CD4-positive, alpha-beta T cell treated with Interleukin-17A for 4 hours (primary cell): Measurements from ENCODE around the gene SYDE2.
"Not testable (repeated sequence)": the region's sequence is repeated elsewhere in the genome, so short reads cannot be mapped to it uniquely, and the experiment has no call there.

Source experiments
- DNase-seq: peaks from one replicate; pipeline ENCODE4 v3.0.0-alpha.2; 2020; ENCODE audit warnings: mixed read lengths

Gene SYDE2

DNA sequence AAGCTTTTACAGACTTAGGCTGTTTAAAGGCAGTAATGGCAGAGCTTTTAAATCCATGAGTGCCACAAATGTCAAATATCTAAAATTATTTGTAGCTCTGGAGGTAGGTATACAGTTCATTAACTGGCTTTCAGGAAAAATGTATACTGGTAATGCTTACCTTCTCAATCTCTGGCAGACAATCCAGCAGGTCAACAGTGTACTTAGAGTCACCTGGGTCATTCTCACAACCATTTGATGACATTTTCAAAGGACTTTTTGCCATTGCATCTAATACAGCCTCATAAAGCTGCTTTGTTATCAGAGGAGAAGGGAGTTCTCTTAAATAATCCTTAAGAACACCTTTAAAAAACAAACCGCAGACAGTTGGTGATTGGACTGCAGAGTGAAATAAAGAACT, 31.9 kb downstream of the SYDE2 start:
- no peak for DNase-seq

DNA sequence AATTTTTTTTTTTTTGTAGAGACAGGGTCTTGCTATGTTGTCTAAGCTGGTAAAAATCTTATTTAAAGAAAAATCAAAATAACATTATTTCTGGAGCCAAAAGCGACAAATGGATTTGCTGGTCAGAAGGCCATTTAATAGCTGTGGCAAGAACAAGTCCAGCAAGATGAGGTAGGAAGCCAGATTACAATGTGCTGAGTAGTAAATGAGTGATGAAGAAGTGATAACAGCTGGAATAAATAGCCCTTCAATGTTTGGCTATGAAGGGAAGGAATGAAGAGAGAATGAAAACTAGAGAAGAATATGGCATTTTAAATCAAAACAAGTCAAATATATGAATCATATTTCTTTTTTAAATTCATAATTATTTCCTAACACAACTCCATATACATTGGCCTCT, 34.5 kb downstream of the SYDE2 start:
- no peak for DNase-seq

DNA sequence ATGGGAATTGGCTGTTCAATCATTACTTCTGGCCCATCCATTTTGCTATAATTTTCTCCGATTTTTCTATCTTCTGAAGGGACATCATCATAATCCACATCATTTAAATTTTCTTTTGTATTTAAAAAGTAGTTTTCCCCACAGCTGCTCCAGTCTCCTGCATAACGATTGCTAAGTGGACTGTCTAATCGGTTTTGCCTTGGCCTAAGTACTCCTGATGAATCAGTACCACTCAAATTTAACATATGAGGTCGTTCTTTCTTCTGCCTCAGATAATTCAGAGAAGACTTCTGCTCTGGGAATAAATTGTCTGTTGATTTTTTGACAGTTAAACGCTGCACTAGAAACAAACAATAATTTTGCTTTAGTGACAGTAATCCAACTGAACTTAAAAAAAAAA, 41.9 kb downstream of the SYDE2 start:
- no peak for DNase-seq

DNA sequence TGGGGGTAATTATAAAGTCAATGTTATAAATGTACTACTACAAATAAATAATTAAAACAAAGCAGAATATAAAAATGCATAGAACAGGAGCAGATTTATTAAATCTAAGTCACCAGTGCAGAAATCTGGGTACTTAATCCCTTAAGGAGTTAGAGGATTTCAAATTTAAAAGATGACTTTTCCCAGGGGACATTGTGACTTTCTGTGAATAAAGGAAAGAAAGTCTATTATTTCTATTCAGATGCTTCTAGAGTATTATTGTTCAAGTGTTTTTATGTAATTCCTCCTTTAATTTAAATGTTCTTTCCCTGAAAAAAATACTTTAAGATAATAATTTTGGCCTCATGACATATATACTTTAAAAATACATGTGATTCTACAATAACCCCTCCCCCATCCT, 43.4 kb downstream of the SYDE2 start:
- no peak for DNase-seq

DNA sequence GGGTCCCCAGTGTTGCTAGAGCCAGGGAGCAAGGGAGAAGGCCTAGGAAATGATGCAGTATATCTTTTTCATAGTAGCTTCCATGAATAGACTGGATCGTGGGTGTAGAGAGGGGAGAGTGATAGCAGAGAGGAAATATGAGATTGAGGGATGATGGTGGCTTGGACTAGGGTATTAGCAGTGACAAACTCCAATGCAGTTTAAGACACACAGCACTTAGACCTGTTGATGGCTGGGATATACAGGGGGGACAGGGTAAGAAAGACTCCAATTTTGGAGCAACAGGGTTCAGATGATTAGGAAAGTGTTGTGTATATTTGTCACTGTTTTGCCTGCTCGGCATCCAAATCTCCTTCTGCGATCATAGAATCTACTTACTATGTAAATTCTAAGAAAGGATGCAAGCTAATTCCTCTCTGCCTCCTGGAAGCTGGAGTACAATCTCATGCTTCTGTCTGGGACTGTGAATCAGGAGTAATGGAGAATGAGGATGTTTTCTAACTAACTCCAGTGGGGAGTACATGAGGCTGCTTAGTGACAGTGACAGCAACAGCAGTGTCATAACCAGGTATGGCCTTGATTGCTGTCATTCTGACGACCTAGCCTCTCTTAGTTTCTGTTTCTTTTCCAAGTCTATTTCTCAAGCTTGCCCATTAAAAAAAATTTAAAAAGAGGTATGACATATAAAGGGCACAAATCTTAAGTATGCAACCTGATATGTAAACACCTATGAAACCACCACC, 47.5 kb downstream of the SYDE2 start:
- no peak for DNase-seq

DNA sequence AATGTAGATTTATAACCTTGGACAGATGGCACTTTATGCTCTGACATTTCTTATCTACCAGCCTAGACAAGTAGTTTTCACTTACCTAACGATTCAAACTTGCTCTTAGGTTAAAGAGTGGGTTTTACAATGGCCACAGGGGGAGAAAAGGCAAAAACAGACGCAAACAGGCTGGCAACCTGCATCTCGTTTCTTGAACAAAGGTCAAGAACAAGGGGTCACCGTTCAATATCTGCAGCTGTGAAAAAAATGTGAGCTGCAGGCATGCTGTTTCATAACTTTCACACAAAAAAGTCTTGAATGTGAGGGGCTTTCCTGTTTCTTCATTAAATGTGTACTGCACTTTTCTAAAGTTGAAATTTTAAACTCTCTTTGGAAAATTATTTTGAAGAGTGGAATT, 49.4 kb downstream of the SYDE2 start:
- no peak for DNase-seq

DNA sequence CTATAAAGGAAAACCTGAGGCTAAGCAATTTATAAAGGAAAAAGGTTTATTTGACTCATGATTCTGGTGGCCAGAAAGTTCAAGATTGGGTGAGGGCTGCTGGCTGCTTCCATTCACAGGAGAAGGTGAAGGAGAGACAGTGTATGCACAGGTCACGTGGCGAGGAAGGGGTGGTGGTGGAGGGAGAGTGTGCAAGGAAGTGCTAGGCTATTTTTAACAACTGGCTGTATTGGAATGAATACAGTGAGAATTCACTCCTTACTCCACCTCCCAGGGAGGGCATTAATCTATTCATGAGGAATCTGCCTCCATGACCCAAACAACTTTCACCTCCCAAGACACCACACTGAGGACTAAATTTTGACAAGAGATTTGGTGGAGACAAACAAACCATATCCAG, 51.0 kb downstream of the SYDE2 start:
- DNase-seq: no peak

DNA sequence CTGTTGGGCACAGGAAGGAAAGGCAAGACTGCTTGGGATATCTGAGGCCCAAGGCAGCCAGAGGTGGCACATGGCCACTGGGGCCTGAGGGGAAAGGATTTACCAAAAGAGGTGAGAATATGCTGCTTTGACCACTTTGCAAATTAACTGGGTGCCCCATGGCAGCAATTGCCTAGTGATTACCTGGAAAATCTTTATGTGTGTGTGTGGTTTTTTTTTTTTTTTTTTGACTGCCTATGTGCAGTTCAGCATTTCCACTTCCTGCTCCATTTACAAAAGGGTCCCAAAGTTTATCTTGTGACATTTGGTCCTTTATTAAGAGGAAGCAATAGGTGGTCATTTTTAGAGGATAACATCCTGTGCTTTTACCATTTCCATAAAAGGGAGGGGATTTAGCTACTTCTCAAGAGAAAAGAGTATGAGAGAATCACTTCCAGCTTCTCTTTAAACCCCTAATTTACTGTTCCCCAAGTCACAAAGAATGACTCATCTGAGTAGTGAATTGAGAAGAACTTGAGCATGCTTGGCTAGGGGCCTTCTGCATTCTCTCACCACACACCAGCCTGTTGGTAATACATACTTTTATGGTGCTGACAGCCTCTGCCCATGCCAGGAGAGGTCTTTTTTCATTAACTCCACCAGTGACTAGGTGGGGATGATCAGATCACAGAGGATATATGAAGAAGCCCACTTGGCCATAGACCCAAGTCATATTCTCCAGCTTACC, 52.1 kb downstream of the SYDE2 start:
- DNase-seq: no peak

DNA sequence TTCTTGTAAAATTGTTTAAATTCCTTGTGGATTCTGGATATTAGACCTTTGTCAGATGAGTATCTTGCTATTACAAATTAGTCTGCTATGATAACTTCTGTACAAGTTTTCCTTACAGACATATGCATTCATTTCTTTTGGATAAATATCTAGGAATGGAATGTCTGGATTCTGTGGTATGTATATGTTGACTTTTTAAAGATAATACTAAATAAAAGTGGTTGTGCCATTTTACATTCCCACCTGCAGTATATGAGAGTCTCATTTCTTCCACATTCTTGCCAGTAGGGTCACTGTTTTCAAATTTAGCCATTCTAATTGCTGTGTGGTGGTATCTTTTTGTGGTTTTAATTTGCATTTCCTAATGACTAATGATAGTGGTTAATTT, 53.9 kb downstream of the SYDE2 start:
- DNase-seq: no peak

DNA sequence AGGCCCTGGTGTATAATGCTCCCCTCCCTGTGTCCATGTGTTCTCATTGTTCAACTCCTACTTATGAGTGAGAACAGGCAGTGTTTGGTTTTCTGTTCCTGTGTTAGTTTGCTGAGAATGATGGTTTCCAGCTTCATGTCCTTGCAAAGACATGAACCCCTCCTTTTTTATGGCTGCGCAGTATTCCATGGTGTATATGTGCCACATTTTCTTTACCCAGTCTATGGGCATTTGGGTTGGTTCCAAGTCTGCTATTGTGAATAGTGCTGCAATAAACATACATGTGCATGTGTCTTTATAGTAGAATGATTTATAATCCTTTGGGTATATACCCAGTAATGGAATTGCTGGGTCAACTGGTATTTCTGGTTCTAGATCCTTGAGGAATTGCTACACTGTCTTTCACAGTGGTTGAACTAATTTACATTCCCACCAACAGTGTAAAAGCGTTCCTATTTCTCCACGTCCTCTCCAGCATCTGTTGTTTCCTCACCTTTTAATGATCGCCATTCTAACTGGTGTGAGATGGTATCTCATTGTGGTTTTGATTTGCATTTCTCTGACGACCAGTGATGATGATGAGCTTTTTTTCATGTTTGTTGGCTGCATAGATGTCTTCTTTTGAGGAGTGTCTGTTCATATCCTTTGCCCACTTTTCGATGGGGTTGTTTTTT, 54.4 kb downstream of the SYDE2 start:
- not testable (repeated sequence) for DNase-seq

DNA sequence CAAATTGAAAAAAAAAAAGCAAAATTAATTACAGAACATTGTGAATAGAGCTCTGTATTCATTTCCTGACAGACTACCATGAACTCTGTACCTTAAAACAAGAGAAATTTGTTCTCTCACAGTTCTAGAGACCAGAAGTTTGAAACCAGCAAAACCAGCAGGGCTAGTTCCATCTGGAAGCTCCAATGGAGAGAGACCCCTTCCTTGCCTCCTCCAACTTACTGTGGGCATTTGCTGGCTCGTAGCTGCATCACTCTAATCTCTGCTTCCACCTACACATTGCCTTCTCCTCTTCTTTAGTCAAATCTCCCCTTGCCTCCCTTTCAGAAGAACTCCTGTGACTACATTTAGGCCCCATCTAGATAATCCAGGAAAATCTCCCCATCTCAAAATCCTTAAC, 56.5 kb downstream of the SYDE2 start:
- no peak for DNase-seq

DNA sequence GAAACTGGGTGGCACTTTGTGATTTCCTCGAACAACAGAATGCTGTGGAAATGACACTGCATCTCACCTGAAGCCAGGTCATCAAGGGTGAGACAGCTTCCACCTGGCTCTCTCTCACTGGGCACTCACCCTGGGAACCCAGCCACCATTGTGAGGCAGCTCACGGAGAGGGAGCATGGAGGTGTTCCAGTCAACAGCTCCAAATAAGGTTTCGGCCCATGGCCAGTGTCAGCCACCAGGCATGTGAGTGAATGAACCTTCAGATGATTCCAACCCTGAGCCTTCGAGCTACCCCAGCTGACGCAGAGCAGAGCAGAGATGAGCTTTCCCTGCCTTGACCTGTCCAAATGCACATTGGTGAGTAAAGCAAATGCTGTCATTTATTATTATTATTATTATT, 58.1 kb downstream of the SYDE2 start:
- DNase-seq: no peak

DNA sequence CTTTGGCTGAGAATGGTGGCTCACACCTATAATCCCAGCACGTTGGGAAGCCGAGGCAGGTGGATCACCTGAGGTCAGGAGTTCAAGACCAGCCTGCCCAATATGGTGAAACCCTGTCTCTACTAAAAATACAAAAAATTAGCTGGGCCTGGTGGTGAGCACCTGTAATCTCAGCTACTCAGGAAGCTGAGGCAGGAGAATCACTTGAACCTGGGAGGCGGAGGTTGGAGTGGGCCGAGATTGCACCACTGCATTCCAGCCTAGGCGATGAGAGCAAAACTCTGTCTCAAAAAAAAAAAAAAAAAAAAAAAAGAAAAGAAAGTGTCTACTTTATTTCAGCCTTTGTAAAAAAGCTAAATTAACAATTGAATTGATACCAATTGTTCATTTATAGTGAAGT, 62.4 kb downstream of the SYDE2 start:
- DNase-seq: not testable (repeated sequence)

DNA sequence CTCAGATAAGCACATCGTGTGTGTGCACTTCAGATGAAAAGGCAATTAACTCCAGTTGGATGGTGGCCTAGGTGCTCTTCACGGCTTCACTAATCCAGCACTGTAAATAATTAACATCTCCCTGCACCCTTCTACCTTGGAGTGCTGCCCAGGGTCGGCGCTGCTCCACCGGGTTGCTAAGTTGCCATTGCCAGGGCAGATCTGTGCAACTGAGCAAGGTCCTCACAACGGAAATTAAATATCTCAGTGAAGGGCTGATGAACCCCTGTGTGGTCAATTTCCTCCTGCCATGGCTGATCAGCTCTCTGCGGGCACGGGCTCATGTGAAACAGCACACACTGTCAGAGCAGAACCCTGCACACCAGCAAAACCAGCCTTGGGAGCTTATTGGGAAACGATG, 63.2 kb downstream of the SYDE2 start:
- DNase-seq: no peak

DNA sequence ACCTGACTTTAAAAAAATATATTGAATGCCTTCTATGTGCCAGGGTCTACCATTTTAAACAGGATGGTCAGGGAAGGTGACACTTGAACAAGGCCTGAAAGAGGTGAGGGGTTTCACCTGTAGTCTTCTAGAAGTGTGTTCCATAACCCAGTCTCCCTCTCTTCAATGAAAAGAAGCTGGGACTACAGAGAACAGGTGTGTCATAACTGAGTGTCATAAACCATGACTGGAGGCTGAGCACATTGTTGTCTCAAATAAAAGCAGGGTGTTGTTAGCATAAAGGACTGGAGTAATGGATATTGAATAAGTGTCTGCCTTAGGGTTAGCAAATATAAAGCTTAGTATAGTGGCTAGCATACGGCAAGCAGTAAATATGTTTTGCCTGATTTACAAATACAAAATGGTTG, 65.4 kb downstream of the SYDE2 start:
- no peak for DNase-seq

DNA sequence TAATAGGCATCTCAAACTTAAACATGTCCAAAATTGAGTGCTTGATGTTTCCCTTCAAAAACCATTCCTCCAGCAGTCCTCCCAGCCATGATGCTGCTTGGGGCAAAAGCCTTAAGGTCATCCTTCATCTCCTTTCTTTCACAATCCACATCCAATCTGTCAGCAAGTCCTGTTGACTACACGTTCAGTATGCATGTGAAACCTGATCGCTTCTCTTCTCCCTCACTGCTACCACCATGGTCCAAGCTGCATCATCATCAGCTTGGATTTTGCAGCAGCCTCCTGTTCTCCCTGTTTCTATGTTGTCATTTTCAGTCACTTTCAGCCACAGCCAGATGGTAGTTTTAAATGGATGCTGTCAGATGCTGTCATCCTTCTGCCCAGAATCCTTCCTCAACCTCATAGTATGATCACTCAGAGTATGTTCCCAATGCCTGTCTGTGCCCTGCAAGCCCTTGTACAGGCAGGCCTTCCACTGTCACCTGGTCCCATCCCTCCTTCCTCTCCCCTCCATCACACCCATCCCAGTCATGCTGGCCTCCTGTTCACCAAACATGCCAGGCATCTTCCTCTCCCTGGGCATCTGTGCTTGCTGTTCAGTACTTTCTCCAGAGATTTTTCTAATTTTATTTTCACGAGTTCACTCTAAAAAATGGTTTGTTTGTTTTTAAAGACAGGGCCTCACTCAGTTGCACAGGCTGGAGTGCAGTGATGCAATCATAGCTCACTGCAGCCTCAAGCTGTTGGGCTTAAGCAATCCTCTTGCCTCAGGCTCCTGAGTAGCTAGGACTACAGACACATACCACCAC, 66.0 kb downstream of the SYDE2 start:
- DNase-seq: no peak

DNA sequence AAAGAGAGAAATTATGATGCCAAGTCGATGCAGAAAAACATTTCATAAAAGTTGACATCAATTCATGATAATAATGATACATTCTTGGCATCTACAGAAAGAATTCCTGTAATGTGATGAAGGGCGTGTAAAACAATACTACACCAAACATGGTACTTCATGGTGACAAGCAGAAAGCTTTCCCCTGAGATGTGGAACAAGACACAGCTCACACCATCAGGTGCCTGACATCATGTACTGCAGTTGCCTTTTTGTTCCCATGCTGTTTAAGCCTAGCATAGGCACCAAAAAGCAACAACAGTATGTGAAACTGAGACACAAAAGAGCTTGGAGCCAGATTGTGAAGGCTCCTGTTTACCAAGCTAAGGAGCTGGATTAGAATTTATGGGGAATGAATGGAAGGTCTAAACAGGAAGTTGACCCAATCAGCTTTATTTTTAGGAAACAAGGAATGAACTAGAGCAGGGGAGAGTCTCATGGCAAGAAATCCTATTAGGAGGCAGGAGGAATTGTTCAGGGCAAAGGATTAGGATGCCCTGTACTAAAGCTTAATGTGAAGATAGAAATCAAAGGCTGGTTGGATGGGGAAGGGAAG, 67.2 kb downstream of the SYDE2 start:
- no peak for DNase-seq

DNA sequence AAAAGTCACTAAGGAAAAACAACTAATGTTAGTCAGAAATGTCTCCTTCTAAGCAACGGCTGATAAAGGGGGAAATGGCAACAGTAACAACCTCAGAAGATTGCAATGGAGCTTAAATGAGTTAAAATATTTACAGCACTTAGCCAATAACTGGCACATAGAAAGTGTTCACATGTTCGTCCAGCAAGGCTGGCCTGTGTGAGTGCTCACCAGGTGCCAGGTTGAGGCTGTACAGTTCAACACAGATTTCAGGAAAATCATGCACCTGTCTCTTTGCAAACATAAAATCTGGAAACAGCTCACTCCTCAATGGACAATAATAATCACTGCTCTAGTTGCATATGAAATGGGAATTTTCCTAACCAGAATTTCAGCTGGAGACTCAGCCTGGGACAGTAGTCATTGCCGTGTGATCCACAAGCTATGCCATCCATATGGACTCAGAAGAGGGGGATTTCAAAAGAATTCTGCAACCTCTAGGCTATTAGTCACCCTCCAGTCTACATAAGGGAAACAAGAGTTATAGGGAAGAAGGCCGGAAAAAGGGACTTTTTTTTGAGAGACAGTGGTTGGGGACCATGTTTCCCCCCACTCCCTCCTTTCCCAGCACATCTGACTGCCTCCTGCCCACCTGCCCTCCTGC, 68.6 kb downstream of the SYDE2 start:
- no peak for DNase-seq

DNA sequence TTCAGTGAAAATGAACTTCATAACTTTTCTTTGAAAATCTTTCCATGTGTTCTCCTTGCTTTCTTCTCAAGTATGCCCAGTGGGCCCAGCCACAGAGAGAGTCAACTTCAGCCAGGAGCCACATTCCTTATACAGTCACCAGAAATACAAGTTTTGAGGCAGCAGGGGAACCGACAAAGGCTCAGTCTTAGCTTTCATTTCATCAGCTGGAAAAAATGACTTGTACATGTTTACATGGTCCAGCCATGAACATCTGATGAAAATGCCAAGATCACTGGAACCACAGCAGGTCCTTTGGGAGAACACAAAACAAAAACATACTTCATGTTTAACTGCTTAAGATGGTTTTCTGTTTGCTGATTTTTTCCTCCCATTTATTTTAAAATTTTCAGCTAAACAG, 72.5 kb downstream of the SYDE2 start:
- DNase-seq: no peak

DNA sequence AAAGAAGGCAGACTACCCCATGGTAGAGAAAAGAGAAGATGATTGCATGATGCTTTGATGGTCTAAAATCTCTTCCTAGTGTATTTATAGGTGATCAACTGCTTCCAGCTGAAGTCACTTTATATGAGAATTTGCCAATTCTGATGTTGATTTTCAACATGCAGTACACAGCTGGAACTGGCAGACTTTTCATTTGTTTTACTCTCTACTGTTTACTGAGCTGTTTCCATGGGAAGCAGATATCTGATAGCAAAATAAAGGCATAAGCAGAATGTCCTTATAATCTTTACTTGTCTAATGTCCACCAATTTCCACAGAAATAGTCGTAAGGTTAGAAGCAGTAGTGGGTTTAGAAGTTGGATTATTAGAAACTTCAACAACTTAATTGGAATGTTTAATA, 74.9 kb downstream of the SYDE2 start:
- DNase-seq: no peak

DNA sequence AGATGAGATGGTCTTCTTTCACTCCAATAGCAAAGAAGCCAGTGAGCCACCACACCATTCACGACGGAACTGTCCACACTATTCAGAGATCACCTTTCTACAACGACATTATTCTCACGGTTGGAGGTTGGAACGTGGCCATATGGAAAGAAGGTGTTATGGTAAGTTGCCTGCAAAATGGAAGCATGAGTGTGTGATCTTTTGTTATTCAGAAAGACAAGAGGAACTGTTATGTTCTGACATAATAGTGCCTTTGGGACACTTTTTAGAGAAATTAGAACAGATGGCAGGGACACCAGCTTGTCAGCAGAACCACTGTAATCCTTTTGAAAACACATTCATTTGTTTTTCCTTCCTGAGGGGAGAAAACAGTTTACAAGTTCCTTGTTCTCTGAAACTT, 76.7 kb downstream of the SYDE2 start:
- no peak for DNase-seq

DNA sequence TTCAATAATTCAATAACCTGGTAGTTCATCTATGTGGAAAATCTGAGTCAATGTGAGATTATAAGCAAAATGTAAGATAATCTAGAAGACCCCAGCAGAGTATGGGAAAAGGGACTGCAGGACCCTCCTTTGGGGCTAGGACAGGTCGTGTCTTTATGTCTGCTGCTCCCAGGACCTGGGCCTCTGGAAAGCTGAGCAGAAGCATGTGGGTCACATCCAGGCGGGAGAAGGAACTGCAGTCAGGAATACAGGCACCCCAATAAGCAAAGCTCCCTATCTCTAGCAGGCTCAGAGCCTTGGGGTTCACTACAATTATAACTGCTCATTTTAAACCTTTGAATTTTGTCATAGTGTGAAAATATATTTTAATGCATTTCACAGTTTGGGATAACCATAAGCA, 78.6 kb downstream of the SYDE2 start:
- no peak for DNase-seq
